Activated CD4-positive, alpha-beta T cell treated with anti-CD3 and anti-CD28 coated beads, Interleukin-2, amount 50 U/mL, for 16 hours (primary cell): ENCODE results near the gene SLC13A4.
"Not testable (repeated sequence)": the region's sequence is repeated elsewhere in the genome, so short reads cannot be mapped to it uniquely, and the experiment has no call there.

Experiments used
- DNase-seq: peaks from one replicate; pipeline ENCODE4 v3.0.0-alpha.2; 2020

Gene SLC13A4

DNA sequence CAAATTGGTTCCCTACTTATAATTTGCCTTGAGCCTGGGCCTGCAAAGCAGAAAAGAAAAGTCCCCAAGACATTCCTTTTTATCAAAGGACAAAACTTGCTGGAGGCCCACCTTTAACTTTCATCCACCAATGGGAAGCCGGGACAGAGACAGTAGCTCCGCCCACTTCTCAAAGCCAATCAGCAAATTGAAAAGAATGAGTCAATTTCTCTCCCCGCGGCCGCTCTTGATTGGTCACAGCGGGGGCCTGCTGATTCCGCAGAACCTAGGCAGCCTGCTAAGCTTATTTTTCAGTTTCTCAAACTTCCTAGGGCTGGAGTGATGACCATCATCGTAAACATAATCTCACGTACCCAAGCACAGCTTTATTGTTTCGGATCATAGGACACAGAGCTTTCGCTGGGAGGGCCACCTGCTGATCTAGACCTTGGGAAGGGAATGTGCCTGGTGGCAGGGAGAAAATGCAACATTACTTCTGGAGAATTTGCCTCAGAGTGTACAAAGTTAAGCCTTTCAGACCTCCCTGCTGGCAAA lies at the start of gene SLC13A4:
TSS of gene SLC13A4 (minus strand) at position 51 of the 534 bp plus-strand sequence. CDS start 690 bp downstream, outside the sequence.
- no peak for DNase-seq

GRCh38 chr7:135775915-135776314 lies 47.9 kb upstream of the SLC13A4 start:
- not testable (repeated sequence) for DNase-seq

DNA sequence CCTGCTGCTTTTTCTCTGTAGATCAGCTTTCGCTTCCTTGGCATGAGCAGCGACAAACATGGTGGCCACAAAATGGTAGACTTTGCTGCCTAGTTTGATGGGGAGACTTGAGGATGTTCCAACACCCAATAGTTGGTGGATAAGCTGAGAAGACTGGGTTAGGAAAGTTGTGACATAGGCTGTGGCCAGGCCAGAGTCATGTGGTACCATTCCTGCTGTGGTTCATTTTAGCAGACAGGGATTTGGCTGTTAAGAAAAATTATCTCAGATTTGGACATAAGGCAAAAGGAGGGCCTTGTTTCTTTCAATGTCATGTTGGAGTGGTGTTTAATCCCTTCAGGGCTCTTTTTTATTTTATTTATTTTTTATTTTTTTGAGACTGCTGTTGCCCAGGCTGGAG lies 47.2 kb upstream of the SLC13A4 start:
- DNase-seq, result no peak

- DNase-seq, result no peak
Measured at GRCh38 chr7:135774284-135774683, 46.3 kb upstream of the SLC13A4 start.

GRCh38 chr7:135773464-135773863 lies 45.5 kb upstream of the SLC13A4 start:
- DNase-seq, result no peak

GRCh38 chr7:135772639-135773222 lies 44.7 kb upstream of the SLC13A4 start:
- DNase-seq, result no peak

DNA sequence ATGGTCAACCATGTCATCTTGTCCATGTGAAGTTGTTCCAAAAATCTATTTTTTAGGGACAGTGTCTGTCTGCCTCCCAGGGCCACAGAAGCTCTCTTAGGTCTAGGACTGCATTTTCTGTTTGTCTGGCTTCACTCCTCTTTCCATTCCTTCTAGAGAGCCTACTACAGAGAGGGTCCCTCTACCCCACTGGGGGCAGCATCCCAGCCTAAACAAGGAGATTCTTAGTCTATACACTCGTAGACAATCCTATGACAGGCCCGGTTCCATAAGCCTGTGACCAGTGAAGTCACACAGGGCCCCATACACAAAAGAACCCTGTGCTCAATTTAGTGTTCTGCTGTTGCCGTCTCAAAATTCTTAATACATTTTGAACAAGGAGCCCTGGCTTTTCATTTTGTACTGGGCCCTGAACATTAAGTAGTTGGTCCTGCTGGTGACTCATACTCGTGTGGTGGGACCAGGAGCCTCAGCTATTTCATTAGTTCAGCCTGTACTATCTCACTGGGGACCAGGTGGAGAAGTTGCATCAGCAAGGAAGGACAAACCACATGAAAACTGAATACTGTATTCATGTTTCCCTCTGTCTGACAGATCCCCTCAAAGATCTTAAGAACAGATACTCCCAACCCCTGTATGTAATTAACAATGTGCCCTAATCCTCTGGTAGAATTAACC lies 44.1 kb upstream of the SLC13A4 start:
- DNase-seq, result no peak

GRCh38 chr7:135771051-135771450 lies 43.1 kb upstream of the SLC13A4 start:
- DNase-seq, result no peak

GRCh38 chr7:135770139-135770710 lies 42.2 kb upstream of the SLC13A4 start:
- no peak for DNase-seq

DNA sequence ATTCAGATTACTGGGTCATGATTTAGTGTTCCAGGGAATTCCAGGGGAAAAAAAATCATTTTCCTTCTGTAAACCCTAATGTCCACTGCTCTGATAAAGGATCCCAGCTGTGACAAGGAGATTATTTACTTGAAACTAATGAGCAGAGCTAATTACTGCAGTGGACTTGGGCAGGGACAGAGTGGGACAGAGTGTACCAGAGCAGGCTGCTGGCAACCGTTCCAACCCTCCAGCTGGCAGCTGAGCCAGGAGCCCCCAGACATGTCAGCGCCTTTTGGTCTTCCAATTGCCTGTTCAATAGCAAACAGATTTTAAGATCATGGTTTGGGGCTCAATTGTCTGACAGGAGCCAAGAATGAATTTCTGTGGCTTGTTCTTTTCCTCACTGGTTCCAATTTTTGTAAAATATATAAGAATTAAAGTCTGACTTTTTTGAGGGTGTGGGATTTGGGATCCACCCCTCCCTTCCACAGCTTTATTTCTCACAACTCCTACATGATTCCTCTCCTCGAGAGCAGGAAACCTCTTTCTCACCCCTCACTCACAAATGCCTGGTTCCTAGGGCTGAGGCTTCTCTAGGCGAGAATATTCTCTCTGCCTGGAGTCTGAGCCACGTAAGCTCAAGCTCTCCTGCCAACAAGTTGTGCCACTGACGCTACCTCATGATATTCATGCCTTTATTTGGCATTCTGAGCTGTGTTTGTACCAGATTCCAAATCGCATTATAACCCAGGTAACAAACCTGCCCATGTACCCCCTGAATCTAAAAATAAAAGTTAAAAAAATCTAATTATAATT lies 41.2 kb upstream of the SLC13A4 start:
- no peak for DNase-seq

- DNase-seq, result no peak
Measured at GRCh38 chr7:135768467-135768866, 40.5 kb upstream of the SLC13A4 start.

DNA sequence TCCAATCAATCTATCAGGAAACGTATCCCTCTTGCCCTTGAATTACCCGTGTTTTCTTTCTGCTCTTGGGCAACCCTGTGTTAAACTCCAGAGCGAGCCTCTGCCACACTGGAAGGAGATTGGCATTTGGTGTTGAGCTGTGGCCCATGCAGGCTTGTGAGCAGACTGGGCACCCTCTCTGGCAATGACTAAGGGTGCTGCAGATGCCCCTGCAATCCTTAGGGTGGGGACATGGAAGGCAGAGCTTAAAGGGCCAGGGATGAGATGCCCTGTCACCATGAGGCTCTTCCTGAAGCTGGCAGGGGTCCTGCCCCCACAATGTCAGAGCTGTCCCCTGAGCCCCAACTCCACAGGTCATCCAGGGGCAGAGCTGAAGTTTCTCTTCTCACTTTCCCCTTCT lies 40.1 kb upstream of the SLC13A4 start:
- no peak for DNase-seq

- no peak for DNase-seq
Measured at GRCh38 chr7:135763261-135763660, 35.3 kb upstream of the SLC13A4 start.

- no peak for DNase-seq
Measured at GRCh38 chr7:135761751-135762488, 33.9 kb upstream of the SLC13A4 start.

DNA sequence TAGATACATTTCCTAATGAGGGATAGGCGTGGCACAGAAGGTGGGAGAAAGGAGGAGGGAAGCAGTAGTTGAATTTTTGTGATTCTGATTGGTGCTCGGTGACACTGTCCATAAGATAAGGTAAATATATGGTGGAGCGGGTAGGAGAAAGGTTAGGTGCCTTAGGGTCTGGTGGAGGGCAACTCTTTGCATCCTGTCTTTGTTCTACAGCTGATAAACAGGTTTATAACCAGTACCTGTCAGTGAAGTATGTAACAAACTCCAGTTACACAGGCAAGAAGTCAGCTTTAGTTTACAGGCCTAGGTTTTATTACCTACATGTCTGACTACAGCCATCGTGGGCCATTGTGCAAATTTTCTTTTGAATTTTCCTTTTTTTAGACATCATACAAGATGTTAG lies 31.5 kb upstream of the SLC13A4 start:
- no peak for DNase-seq

DNA sequence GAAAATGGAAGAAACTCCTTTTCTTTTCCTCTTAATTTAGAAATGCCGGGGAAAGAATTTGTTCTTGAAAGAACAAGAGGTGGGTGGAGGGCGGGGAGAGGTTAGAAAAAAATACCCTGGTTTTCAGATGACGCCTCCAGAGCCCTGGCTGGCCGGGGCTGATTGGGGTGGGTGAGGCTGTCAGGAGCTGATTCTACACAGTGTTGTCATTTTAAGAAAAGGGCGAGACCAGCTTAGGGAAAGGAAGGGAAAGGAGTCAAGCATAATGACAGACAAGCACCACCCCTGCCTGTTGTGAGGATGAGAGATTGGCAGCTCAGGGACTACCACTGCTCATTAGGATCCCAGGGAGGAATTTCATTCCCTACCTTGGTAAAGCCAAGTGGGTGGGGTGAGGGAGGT lies 30.5 kb upstream of the SLC13A4 start:
- no peak for DNase-seq

DNA sequence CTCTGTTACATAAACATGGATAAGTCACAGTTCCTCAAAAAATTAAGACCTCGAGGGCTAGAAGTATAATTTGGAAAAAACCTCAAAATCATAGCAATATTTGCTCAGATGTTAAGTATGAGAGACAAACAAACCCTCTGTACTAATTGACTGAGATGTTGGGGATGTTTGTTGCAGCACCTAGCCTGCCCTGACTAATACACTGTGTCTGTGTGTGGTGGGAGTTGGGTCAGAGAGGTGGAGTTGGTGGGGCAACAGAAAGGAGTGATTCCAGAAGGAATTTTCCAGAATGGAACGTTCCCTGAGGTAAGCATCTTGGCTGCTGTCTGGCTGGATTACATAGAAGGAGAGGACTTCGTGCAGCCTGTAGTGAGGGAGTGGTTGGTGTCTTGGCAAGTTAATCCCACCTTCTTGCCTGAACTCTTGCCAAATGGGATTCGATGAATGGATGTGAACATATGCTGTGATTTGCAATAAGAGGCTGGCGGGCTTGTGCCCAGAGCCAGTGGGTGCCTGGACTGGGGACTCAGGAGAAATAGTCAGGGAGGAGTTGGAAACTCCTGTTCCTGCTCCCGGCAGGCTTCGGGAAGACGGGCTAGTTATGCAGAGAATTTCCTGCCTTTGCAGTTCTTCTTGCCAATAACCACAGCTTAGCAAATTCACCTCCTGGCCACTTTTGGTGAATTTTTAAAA lies 29.9 kb upstream of the SLC13A4 start:
- DNase-seq, result no peak

DNA sequence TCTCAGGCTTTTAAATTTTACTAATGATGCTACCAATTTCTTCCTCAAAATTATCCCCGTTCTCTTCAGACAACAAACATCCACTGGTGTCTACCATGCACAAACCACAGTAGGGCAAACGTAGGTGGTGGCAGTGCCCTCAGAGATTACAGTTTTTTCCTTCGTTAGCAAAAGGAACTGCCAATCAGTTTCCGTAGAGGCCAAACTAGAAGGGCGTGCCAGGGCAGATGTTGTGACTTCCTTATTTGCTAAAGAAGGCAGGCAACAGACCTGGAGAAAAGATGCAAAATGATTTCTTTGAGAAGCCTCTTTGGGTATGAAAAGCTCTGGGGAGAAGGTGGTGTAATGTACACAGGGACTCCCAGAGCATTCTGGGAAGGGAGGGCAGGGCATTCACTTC lies 28.2 kb upstream of the SLC13A4 start:
- no peak for DNase-seq

- no peak for DNase-seq
Measured at GRCh38 chr7:135755351-135755753, 27.4 kb upstream of the SLC13A4 start.

DNA sequence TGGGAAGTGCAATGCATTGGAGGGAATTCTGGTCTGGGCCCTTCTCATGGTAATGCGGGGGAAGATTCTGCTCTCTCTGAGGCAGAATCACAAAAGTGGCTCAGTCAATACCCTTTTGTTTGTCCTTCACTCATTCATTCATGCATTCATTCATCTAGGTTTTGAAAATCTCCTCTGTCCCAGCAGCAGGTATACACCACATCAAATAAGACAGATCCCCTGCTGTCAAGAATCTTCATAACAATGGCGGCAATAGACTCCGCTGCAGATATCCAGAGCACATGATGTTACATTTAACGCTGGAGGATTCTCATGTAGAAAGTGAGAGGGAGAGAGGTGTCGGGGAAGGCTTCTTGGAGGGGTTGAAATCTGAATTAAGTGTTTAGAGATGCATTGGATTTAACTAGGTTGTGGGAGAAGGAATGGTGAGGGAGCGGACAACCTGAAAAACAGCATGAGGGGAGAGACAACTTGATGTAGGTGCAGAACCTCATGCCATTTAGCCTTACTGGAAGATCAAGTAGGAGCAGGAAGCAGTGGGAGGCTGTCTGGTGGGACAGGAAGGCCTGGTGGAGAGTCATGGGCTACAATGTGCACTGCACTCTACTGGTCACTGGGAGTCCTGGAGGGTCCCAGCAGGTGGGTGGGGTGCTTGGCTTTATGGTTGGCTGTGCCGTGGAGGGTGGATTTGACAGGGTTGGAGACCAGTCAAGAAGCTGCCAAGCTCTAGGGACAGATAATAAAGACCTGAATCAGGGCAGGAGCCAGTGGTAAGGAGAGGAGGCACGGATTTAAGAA lies 25.8 kb upstream of the SLC13A4 start:
- no peak for DNase-seq

DNA sequence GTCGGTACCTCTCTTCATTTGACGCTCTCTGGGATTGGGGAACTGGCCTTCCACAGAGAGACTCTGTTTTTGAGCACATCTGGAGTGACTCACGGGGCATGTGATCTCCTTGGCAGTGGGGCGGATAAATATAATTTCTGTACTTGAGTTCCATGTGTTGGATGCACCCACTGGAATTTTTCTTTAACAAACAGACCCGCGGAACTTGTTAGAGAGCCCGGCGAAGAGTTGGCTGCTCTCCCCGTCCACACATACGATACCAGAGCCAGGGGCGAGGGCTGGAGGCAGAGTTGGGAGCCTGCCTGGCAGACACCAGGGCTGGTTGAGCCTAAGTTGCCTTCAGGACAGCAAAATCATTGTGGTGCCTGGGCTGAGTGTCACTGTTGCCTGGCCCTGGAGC lies 20.8 kb upstream of the SLC13A4 start, which contains the start of gene FAM180A:
TSS of gene FAM180A (minus strand) at position 44 of the 400 bp plus-strand sequence. CDS start 233 bp downstream, outside the sequence.
- DNase-seq, result no peak
